Calu3 (cell line): Measurements from ENCODE around the gene GHSR. TPM values are rescaled to one million over a fixed set of nuclear protein-coding genes. Genes with fewer than 3 reads are reported as not detected.

Experiments used
- BruUV-seq: library from RNA; stranded (reverse); fragments of 400-500 nt; replicated peaks from 2 replicates; lab custom pipeline; 2021; lab: Mats Ljungman, UMichigan
- CTCF ChIA-PET: fragments of 300-600 bp; sonication (Branson Sonifier 250); formaldehyde crosslinking; loops from one replicate; lab custom pipeline; 2022; ENCODE audit warnings: antibody characterized with exemption; lab: Charles Lee
- DNase-seq: peaks from one replicate; pipeline ENCODE4 v3.0.0; 2022
- H3K27ac Mint-ChIP-seq: one replicate; pipeline ENCODE4 v1.8.0; 2022; ENCODE audit warnings: mixed read lengths; ENCODE audit not compliant: unreplicated experiment
- H3K27me3 Mint-ChIP-seq: one replicate; pipeline ENCODE4 v1.8.0; 2022; ENCODE audit warnings: mixed read lengths; ENCODE audit not compliant: unreplicated experiment
- H3K36me3 Mint-ChIP-seq: one replicate; pipeline ENCODE4 v1.8.0; 2022; ENCODE audit warnings: mild to moderate bottlenecking, moderate library complexity, mixed read lengths; ENCODE audit not compliant: insufficient read depth, unreplicated experiment
- H3K4me1 Mint-ChIP-seq: one replicate; pipeline ENCODE4 v1.8.0; 2022; ENCODE audit warnings: mild to moderate bottlenecking, low read depth, mixed read lengths; ENCODE audit not compliant: unreplicated experiment
- H3K4me3 Mint-ChIP-seq: one replicate; pipeline ENCODE4 v1.8.0; 2022; ENCODE audit warnings: mild to moderate bottlenecking, low read depth, moderate library complexity, mixed read lengths; ENCODE audit not compliant: unreplicated experiment
- H3K9me3 Mint-ChIP-seq: one replicate; pipeline ENCODE4 v1.8.0; 2022; ENCODE audit warnings: low read depth, mixed read lengths; ENCODE audit not compliant: unreplicated experiment
- CTCF ChIP-seq: fragments of 200-600 bp; IDR thresholded peaks from one replicate; pipeline ENCODE4 v1.8.0; 2022; ENCODE audit warnings: antibody characterized with exemption; ENCODE audit not compliant: unreplicated experiment
- intact Hi-C: fragments of 100-400 bp; cut with micrococcal nuclease; formaldehyde crosslinking; loops from one replicate; pipeline ENCODE4 v1.10.0; 2022; ENCODE audit not compliant: unreplicated experiment
- total RNA-seq: library from RNA; stranded (reverse); gene quantifications from 2 replicates; pipeline ENCODE4 v1.2.3, GENCODE V29; 2022

GHSR gene
- total RNA-seq, 1 experiment from 2014 or later: not detected

- no peak overlapping the region for H3K4me3 Mint-ChIP-seq
- CTCF ChIA-PET: no interaction called here
- no TSS peak for BruUV-seq
- no peak for TF ChIP-seq CTCF
- DNase-seq: no peak
- H3K36me3 Mint-ChIP-seq: peaks cover 20% of the 10 kb centered on the region
- intact Hi-C loops: no loop called here
- H3K27ac Mint-ChIP-seq: no peak overlapping the region
- no peaks in the 10 kb centered on the region for H3K4me1 Mint-ChIP-seq
- no peaks in the 10 kb centered on the region for H3K9me3 Mint-ChIP-seq
- no peaks in the 10 kb centered on the region for H3K27me3 Mint-ChIP-seq
Measured at GRCh38 chr3:172411478-172411947, 36.7 kb downstream of the GHSR start.

- Mint-ChIP-seq H3K27ac (no peak overlapping the region), H3K27me3 (no peaks in the 10 kb centered on the region), H3K36me3 (peaks cover 26% of the 10 kb centered on the region), H3K4me1 (no peaks in the 10 kb centered on the region), H3K4me3 (no peak overlapping the region), H3K9me3 (no peaks in the 10 kb centered on the region)
- no peak for DNase-seq
- CTCF ChIA-PET: interaction anchor here (0.8 kb wide), 1 partner anchor 51 kb away, joined by 3 read pairs; no protein-coding TSS in a partner anchor
- intact Hi-C loops: no loop called here
- no peak for TF ChIP-seq CTCF
- BruUV-seq: no TSS peak
Measured at GRCh38 chr3:172410702-172411477, 37.4 kb downstream of the GHSR start.

DNA sequence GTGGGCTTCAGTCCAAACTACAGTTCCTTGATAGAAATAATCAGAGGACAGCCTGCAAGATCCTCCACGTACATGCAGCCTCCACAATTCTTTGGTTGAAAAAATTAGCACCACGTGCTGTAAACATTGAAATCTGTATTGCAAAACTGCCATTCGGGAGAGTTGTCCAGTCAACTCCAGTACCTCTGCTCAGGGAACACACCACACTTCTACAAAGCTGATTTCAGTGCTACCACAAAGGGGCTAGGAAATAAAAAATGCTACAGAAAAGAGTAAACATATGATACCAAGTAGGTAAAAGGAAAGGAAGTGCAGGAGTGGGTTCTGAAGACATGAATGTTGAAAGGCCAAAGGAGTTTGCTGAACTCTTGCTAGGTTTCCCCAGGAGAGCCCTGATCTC, 40.4 kb downstream of the GHSR start:
- DNase-seq: no peak
- Mint-ChIP-seq H3K36me3 (peaks cover 51% of the 10 kb centered on the region), H3K9me3 (no peaks in the 10 kb centered on the region), H3K4me3 (no peak overlapping the region), H3K4me1 (no peaks in the 10 kb centered on the region), H3K27me3 (no peaks in the 10 kb centered on the region), H3K27ac (no peak overlapping the region)
- BruUV-seq: no TSS peak
- no peak for TF ChIP-seq CTCF
- CTCF ChIA-PET: no interaction called here
- intact Hi-C loops: loop anchor here (5.0 kb wide), 1 partner anchor 54 kb away; no protein-coding TSS in a partner anchor

GRCh38 chr3:172405914-172406313, 42.3 kb downstream of the GHSR start:
- Mint-ChIP-seq H3K4me1 (no peaks in the 10 kb centered on the region), H3K27ac (peak overlapping the region; percentile 67), H3K4me3 (no peak overlapping the region), H3K27me3 (no peaks in the 10 kb centered on the region), H3K9me3 (peaks cover 4% of the 10 kb centered on the region), H3K36me3 (peaks cover 68% of the 10 kb centered on the region)
- TSS peak; percentile 2 for BruUV-seq
- no peak for DNase-seq
- CTCF ChIA-PET: no interaction called here
- no peak for TF ChIP-seq CTCF
- intact Hi-C loops: loop anchor here (5.0 kb wide), 1 partner anchor 56 kb away; no protein-coding TSS in a partner anchor
